ENCODE measurements around the gene CBARP. TPM values are rescaled to one million over a fixed set of nuclear protein-coding genes. Genes with fewer than 3 reads are reported as not detected.

Gene CBARP
- total RNA-seq, 2 donors from 2014 or later = 0.33 to 0.78 TPM

DNA sequence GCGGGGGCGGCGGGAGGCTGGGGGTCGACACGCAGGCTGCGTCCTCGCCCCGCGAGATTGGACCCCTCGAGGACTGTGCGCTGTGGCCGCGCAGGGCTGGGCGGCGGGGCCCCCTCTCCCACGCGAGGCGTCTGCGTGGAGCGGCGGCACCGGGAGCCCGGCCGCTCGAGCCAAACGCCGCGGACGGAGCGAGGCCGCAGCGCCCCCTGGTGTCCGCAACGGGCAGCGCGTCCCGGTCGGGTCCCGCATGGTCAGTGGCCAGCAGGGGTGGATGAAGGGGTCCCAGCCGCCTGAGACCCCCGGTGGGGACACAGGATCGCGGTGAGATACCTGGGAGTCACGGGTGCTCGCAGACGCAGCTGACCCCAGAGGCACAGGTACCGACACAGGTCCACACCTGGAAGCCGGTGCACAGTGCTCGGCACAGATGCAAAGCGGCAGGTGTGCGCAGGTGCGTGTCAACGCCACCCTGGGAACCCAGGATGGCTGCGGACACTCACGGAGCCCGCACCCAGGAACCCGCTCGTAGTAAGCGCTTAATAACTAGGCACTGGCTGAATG is 29.2 kb upstream of the CBARP start:
- DNase-seq = peak; percentile 65 to 81 (median 74)
- H3K4me3 ChIP-seq = peak overlapping the region in 1 of 2 donors; percentile 19
- TF ChIP-seq POLR2A (IDR thresholded peaks at IDR 0.05) = no peak
- TF ChIP-seq, protein P1, sequence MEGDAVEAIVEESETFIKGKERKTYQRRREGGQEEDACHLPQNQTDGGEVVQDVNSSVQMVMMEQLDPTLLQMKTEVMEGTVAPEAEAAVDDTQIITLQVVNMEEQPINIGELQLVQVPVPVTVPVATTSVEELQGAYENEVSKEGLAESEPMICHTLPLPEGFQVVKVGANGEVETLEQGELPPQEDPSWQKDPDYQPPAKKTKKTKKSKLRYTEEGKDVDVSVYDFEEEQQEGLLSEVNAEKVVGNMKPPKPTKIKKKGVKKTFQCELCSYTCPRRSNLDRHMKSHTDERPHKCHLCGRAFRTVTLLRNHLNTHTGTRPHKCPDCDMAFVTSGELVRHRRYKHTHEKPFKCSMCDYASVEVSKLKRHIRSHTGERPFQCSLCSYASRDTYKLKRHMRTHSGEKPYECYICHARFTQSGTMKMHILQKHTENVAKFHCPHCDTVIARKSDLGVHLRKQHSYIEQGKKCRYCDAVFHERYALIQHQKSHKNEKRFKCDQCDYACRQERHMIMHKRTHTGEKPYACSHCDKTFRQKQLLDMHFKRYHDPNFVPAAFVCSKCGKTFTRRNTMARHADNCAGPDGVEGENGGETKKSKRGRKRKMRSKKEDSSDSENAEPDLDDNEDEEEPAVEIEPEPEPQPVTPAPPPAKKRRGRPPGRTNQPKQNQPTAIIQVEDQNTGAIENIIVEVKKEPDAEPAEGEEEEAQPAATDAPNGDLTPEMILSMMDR (IDR thresholded peaks at IDR 0.05) = peak; percentile 88 to 98 (median 96)
- H3K4me1 ChIP-seq = peaks cover 81% of the 10 kb centered on the region
- peak overlapping the region; percentile 6 to 100 (median 90) for H3K27ac ChIP-seq
- no peaks in the 10 kb centered on the region for H3K36me3 ChIP-seq (replicated peaks in 1 of 2; ENCODE audit: insufficient read depth in 1 of 2, low read depth in 2 of 2)
- H3K27me3 ChIP-seq = no peaks in the 10 kb centered on the region
- 1% methylated on average over 54 of the region's 59 CpGs; no CpG with 5 or more reads in 1 of the 2 donors for WGBS, 2 donors
- ATAC-seq = peak; percentile 8
- H3K9me3 ChIP-seq = no peaks in the 10 kb centered on the region
- intact Hi-C loops (cut with DNase I) = no loop called here

- intact Hi-C loops (cut with DNase I) = no loop called here
- DNase-seq = peak; percentile 78 to 82 (median 82)
- Histone ChIP-seq H3K36me3 (replicated peaks in 1 of 2; ENCODE audit: insufficient read depth in 1 of 2, low read depth in 2 of 2) (no peaks in the 10 kb centered on the region), H3K27ac (peak overlapping the region; percentile 55 to 100 (median 90)), H3K27me3 (no peaks in the 10 kb centered on the region), H3K4me3 (peak overlapping the region in 1 of 2 donors; percentile 19), H3K4me1 (peaks cover 81% of the 10 kb centered on the region), H3K9me3 (no peaks in the 10 kb centered on the region)
- peak; percentile 12 for ATAC-seq
- 7% methylated on average over 84 of the region's 84 CpGs; no CpG with 5 or more reads in 1 of the 2 donors for WGBS, 2 donors
- TF ChIP-seq, protein P1 (IDR thresholded peaks at IDR 0.05) = no peak
- TF ChIP-seq POLR2A (IDR thresholded peaks at IDR 0.05) = peak in 1 of 3 donors; percentile 13
Measured at GRCh38 chr19:1266129-1266915, 28.5 kb upstream of the CBARP start.

GRCh38 chr19:1265615-1266128 is 27.9 kb upstream of the CBARP start:
- H3K9me3 ChIP-seq = no peaks in the 10 kb centered on the region
- no peak overlapping the region for H3K4me3 ChIP-seq
- WGBS, 2 donors = 36 to 53% methylated on average over 25 to 28 of the region's 28 CpGs
- no peaks in the 10 kb centered on the region for H3K36me3 ChIP-seq (replicated peaks in 1 of 2; ENCODE audit: insufficient read depth in 1 of 2, low read depth in 2 of 2)
- peaks cover 80% of the 10 kb centered on the region for H3K4me1 ChIP-seq
- no peaks in the 10 kb centered on the region for H3K27me3 ChIP-seq
- intact Hi-C loops (cut with DNase I) = no loop called here
- DNase-seq (peak in 3 of 4 donors; percentile 51 to 77 (median 57)), ATAC-seq (no peak)
- TF ChIP-seq, protein P1 (IDR thresholded peaks at IDR 0.05) = no peak
- no peak for TF ChIP-seq POLR2A (IDR thresholded peaks at IDR 0.05)
- peak overlapping the region; percentile 55 to 100 (median 90) for H3K27ac ChIP-seq

GRCh38 chr19:1264801-1265614 is 27.2 kb upstream of the CBARP start:
- intact Hi-C loops (cut with DNase I) = no loop called here
- 77 to 84% methylated on average over 17 to 26 of the region's 26 CpGs for WGBS, 2 donors
- peak overlapping the region; percentile 55 to 100 (median 90) for H3K27ac ChIP-seq
- no peaks in the 10 kb centered on the region for H3K27me3 ChIP-seq
- ATAC-seq = no peak
- H3K36me3 ChIP-seq (replicated peaks in 1 of 2; ENCODE audit: insufficient read depth in 1 of 2, low read depth in 2 of 2) = no peaks in the 10 kb centered on the region
- peak; percentile 66 to 84 (median 71) for DNase-seq
- TF ChIP-seq, protein P1 (IDR thresholded peaks at IDR 0.05) = no peak
- no peak for TF ChIP-seq POLR2A (IDR thresholded peaks at IDR 0.05)
- H3K4me3 ChIP-seq = no peak overlapping the region
- H3K4me1 ChIP-seq = peaks cover 80% of the 10 kb centered on the region
- H3K9me3 ChIP-seq = no peaks in the 10 kb centered on the region
